ENCODE results near the gene PHACTR2.
"Not testable (repeated sequence)": the region's sequence is repeated elsewhere in the genome, so short reads cannot be mapped to it uniquely, and the experiment has no call there.

The PHACTR2 gene

DNA sequence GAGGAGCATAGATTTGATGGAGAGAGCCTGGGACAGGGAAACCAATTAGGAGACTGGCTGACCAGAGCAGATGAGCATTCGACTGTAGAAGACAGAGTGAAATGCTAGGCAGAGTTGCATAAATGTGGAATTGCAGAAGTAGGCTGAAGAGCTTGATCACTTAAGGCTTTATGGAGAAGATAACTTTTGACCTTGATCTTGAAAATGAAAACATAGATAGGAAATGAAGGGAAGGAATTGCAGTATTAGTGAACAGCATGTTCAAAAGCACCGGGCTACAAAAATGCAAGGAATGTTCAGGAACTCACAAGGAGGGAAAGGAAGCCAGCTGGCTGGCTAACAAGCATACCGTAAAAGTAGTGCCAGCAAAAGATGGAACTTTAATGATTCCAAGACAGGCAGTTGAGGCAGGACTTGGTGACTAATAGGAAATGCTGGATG is 144.8 kb downstream of the PHACTR2 start:
- no peak for DNase-seq

DNA sequence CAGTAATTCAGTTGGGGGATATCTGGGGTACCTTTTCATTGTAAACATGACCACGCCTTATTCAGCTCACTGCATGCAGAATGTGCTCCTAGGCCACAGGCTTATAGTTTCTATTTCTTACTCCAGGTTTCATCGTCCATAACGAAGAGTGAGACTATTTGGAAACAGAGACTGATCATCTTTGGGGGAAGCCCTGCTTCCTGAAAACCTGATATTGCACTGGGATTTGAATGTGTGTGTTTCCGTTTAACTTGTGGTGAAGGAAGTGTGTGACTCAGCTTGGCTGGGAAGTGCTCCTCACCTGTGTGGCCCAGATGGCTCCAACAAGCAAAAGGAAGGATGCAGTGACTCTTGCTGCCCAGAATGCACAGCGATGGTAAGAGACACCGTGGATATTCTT is 145.8 kb downstream of the PHACTR2 start:
- DNase-seq = no peak

DNA sequence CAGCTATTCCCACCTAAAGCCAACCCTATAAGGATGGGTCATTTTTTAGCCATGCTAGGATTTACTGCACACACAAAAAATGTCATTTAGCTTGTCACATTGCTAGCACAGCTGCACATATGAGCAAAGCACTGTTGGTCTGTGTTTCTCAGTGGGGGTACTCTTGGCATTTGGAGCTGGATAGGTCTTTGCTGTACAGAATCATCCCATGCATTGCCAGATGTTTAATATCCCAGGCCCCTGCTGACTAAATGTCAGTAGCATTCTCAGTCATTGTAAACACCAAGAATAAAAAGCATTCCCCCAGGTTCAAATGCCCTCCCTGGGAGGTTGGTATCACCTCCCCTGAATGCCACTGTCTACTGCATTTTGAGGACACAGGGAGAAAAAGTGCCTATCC is 150.8 kb downstream of the PHACTR2 start:
- DNase-seq = no peak

DNA sequence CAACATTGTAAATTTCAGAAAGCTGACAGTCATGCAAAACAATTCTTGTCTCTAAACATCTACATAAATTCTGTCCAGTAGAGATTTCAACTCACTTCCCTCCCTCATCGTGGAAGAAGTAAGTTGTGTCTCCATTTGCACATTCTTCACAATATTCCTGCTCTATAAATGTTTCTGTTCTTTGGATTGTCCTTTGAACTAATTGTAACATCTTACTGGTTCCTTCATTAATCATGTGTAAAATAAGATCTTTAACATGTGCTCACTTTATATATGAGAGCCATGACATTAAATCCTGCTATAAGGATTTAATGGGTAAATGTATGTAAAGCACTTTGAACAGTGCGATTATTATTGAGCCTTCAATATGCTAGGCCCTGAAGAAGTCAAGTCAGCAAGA is 158.4 kb downstream of the PHACTR2 start:
- DNase-seq = no peak

DNA sequence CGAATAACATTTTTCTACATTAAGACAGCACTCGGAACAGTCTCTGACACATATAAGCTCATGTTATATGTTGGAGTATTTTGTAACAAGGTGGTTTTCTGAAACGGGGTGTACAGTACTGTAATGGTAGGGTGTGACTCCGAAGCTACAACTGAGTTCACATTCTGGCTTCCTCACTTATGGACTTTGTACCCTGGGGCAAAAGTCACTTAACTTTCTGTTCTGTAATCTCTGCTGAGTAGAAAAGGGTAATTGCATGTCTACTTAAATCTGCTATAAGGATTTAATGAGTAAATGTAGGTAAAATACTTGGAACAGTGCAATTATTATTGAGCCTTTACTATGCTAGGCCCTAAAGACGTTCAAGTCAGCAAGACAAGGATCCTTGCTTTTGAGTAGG is 160.6 kb downstream of the PHACTR2 start:
- DNase-seq = no peak

DNA sequence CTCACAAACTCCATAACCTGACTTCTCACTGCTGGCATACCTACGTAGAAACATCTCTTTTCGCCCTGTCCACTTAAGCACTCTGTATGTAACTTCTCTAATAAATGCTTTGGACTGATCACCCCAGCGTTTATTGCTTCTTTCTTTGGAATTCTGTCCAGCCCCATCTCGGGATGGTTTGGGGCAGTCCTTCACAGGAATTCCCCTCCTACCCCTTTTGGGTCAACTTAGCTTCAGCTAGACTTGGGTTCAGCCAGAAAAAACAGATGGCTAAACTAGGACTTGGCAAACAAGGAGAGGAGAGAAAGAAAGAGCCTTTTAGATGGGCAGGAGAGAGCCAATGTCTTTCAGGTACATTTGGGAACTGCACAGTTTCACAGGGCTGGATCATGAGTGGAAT is 161.4 kb downstream of the PHACTR2 start:
- no peak for DNase-seq

DNA sequence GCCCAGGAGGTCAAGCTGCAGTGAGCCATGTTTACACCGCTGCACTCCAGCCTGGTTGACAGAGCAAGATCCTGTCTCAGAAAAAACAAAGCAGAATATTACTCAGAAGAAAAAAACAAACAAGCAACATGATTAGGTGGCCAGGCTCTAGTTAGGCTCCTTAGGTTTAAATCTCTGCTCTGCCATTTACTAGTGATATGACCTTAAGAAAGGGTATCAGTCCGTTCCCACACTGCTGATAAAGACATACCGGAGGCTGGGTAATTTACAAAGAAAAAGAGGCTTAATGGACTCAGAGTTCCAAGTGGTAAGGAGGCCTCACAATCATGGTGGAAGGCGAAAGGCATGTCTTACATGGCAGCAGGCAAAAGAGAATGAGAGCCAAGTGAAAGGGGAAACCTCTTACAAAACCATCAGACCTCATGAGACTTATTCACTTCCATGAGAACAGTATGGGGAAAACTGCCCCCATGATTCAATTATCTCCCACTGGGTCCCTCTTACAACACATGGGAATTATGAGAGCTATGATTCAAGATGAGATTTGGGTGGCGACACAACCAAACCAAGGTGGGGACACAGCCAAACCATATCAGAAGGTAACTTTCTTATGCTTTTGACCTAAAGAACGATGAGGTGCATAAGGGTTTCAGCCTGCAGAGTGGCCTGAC is 163.0 kb downstream of the PHACTR2 start:
- DNase-seq = no peak

DNA sequence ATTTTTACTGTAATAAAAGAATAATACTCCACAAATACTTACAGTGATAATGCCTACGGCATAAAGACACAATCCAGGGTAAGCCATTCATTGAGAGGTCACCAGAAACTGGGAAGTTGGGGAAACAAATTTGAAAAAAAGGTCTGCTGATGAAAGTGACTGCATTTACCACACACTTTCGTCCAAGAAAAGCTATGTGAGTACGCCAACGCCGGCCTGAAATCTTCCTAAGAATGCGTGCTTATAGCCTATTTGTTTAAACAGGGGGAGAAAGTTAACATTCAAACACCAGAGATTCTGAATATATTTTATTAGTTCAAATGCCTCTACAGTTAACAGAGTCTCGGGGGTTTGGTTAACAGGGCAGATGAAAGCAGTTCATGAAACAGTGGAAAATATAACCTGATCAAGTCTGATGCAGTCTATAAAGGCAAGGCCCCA is 164.7 kb downstream of the PHACTR2 start:
- no peak for DNase-seq

DNA sequence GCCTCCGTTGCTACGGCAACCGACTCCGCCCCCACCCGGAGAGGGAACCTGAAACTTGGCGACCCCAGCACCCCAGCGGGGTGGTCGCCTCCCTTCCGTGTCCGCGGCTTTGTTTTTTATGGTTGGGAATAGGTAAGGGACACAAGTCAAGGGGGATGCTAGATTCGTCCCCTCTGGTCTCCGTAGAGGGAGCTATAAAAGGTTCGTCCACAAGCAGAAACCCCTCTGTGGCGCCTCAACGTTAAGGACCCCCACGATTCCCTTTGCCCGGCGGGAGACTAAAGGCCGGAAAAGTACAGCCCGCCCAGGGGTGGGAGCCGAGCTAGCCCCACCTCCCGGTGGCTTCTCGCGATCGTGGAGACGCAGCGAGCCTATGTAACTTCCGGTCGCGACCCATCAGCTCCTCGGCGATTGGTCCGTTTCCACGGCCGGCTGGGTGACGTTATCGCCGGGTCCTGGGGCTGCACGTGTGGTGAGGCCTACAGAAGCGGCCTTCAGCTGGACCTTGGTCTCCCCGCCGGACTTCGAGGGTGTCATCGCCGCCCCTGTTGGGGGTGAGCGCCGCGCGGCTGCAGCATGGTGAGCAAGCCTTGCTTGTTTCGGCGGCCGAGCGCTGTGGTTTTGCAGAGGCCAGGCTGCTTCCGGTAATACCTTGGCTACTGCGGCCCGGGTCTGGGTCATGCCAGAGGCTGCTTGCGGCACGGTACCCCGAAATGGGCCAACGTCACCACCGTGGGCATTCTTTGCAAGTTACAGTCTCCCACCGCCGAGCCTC is 165.3 kb downstream of the PHACTR2 start, which contains the start of gene LTV1:
Gene LTV1, plus strand, starts transcription at position 437 of the 775 bp plus-strand sequence. Its CDS starts 140 bp downstream, at position 577.
- DNase-seq = peak; percentile 76

DNA sequence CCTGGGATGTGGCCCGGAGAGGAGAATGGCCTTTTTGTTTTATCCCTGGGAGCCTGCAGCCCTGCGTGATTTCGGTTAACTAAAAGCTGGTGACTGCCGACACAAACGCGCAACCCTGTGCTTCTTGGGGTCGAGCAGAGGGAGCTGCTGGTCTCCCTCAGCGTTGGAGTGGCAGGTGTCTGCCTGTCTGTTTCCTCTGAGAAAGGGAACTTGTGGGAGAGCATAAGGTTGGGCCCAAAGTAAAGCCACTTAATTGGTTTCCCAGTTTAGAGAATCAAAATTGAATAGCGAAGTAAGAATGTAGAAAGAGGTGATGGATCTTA is 165.9 kb downstream of the PHACTR2 start:
- DNase-seq = no peak

DNA sequence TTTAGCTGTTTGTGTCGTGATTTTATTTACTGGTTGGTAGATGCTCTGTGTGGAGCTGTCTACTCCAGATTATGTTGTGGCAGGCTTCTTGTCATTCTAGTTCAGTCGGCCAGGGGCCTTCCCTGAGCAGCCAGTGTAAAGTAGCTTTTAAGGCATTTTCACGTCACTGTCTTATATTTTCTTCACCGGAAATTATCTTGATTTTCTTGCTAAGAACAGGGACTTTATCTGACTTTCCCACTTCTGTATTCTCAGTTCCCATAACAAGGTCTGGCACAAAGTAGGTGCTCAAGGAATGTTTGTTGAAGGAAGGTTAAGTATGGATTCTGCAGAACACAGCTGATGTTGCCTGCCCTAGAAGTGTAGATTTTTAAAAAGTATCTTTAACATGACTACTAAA is 166.2 kb downstream of the PHACTR2 start:
- DNase-seq = no peak

DNA sequence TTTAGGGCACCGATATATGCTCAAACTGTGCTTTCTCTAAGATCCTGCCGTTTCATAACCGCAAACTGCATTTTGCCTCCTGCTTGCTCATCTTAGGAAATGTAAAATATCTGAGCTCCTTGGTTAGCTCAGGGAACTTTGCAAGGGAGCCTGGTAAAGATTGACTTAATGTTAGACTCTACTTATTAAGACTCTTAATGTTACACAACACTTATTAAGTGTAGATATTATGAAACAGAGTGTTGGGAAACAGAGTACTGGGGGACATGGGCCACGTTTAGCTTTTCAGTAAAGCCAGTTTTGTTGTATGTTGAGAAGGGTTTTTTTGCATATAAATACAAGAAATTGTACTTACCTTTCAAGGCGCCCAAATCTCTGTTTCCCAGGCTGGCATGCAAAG is 167.3 kb downstream of the PHACTR2 start:
- no peak for DNase-seq

DNA sequence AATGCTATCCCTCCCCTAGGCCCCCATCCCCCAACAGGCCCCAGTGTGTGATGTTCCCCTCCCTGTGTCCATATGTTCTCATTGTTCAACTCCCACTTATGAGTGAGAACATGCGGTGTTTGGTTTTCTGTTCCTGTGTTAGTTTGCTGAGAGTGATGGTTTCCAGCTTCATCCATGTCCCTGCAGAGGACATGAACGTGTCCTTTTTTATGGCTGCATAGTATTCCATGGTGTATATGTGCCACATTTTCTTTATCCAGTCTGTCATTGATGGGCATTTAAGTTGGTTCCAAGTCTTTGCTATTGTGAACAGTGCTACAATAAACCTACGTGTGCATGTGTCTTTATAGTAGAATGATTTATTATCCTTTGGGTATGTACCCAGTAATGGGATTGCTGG is 173.9 kb downstream of the PHACTR2 start:
- DNase-seq = not testable (repeated sequence)

DNA sequence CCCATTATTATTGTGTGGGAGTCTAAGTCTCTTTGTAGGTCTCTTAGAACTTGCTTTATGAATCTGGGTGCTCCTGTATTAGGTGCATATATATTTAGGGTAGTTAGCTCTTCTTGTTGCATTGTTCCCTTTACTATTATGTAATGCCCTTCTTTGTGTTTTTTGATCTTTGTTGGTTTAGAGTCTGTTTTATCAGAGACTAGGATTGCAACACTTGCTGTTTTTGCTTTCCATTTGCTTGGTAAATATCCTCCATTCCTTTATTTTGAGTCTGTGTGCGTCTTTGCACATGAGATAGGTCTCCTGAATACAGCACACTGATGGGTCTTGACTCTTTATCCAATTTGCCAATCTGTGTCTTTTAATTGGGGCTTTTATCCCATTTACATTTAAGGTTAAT is 177.3 kb downstream of the PHACTR2 start:
- DNase-seq = not testable (repeated sequence)

DNA sequence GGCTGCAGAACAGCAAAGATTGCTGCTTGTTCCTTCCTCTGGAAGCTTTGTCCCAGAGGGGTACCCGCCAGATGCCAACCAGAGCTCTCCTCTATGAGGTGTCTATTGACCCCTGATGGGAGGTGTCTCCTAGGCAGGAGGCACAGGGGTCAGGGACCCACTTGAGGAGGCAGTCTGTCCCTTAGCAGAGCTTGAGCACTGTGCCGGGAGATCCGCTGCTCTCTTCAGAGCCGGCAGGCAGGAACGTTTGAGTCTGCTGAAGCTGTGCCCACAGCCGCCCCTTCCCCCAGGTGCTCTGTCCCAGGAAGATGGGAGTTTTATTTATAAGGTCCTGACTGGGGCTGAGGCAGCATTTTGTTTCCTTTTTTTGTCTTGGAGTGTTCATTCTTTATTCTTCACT is 179.0 kb downstream of the PHACTR2 start:
- DNase-seq = not testable (repeated sequence)

DNA sequence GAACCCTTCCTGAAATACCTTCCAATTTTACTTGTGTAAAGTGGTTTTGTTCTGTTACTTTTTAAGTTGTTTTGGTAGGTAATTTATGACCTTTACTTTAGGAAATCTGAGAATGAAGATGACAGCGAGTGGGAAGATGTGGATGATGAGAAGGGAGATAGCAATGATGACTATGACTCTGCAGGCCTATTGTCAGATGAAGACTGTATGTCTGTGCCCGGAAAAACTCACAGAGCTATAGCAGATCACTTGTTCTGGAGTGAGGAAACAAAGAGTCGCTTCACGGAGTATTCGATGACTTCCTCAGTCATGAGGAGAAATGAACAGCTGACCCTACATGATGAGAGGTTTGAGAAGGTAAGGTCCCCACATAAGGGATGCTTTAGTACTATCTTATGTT is 179.9 kb downstream of the PHACTR2 start:
- DNase-seq = no peak

DNA sequence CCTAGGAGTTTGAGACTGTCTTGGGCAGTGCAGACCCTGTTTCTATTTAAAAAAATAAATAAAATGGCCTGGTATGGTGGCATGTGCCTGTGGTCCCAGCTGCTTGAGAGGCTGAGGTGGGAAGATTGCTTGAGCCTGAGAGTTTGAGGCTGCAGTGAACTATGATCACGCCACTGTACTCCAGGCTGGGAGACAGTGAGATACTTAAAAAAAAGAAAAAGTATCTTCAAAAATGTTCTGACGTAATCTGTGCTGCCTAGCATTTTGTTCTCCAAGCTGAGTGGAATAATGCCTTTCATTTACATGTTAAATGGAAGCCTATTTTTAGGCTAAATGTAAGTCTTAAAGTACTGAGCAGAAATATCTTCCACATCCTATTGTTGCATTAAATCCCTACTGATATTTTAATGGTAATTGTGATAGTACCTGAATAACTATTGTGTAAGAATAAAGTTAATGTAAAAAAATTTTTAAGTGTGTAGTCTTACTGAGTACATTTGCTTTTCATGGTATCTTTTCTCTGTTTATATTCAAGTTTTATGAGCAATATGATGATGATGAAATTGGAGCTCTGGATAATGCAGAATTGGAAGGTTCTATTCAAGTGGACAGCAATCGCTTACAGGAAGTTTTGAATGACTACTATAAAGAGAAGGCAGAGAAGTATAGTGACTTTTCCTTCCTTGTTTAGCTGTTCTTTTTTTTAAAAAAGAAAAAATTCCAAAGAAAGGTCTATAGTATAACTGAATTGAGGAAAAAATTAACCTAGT is 182.3 kb downstream of the PHACTR2 start:
- no peak for DNase-seq

DNA sequence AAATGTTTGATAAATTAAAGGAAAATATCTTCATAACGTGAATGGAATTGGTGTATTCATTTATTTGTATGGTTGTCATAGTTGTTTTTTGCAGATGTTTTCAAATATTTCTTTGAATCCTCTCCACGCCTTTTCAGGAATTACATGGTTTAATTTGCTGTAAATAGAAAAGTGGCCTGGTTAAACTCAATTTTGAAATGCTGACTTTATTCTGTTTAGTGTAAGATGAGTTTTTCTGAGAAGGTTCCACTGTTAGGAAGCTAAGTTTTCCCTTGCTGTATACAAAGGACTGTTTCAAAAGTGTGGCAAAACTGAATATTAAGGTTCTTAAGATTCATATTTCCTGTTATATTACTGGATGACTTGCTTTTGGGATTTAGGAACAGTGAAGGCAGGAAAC is 186.0 kb downstream of the PHACTR2 start:
- no peak for DNase-seq

DNA sequence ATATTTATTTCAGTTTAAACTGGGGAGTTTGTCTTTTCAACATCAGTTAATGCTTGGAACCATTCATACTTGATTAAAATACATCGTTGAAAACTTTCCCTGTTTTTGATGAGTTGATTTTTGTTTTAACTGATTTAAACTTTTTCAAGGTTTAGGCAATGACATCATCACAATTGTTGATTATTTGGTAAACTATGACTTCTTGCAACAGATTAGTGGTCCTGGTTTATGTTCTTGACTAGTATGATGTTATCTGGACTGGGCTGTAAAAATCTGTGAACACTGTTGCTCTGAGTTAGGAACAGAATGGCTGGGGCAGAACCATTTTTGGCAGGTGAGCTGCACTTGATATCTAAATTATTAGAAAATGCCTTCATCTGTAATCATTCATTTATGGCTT is 186.5 kb downstream of the PHACTR2 start, which contains the start of gene ZC2HC1B:
Gene ZC2HC1B, plus strand, starts transcription at position 241 of the 400 bp plus-strand sequence. Its CDS starts 66 bp downstream, at position 307.
- no peak for DNase-seq

DNA sequence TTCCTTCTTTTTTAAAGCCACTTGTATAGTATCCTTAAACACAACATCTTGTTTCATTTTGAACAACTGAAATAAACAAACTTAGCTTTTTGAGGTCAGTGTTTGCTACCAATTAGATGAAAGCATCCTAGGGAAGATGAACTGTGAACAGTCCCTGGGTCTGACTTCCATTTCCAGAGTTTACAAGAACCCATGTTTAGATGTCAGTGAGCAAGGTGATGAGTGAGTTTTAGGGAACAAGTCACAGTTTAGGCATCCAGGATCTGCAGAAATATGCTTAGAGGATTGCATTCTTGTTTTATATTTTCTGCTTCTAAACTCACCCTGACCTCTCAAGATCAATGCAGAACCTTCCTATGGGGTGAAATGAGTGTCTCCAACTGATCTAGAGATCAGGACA is 189.5 kb downstream of the PHACTR2 start:
- DNase-seq = no peak

DNA sequence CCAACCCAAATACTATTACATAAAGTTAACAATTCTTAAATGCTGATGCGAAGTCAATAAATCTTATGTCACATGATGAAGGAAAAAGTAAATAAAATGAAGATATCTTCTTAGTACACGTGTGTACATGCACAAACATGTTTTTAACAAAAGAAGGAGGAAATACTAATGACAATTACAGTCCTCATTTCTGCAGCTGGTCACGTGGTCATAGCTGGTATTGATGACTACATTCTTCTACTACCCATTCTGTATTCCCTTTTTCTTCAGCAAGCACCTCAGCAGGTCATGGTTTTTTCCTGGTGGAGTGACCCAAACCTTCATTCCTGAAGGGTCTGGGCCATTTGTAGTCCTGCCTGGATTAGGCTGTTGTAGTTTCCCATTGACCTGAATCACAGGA is 191.0 kb downstream of the PHACTR2 start:
- DNase-seq = not testable (repeated sequence)

DNA sequence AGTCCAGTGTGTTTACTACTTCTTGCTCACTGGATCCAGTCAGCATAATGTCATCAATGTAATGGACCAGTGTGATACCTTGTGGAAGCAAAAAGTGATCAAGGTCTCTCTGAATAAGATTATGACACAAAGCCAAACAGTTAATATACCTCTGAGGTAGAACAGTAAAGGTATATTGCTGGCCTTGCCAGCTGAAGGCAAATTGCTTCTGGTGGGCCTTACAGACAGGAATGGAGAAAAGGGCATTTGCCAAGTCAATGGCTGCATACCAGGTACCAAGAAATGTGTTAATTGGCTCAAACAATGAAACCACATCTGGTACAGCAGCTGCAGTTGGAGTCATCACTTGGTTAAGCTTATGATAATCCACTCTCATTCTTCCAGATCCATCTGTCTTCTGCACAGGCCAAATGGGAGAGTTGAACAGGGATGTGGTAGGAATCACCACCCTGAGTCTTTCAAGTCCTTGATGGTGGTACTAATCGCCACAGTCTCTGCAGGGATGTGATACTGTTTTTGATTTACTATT is 193.5 kb downstream of the PHACTR2 start:
- DNase-seq = not testable (repeated sequence)

DNA sequence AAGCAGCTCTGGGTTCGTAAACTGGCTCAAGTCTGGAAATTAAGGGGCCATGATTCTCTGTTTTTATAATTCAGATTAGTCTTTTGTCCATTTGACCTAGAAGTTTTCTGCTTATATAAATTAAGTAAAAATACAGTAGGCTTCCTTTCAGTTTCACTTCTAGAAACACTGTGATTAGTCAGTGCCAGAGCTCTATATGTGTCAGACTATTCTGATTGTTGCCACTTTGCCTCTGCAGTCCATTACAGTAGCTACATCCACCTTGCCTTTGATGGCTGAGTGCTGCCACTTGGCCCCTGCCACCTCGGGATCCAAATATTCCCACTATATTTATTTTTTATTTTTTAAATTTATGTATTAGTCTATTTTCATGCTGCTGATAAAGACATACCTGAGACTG is 194.4 kb downstream of the PHACTR2 start:
- DNase-seq = no peak

Measured in cortex of kidney (tissue), 1 donor.